GM23338 (cell line): ENCODE measurements around the gene PDE7B.

Source experiments
- CTCF ChIP-seq, 2 experiments: fragments of 200-600 bp in 1 of 2; sonication (generic) in 1 of 2; conservative IDR thresholded peaks; 2 replicates each; pipeline versions ENCODE4 v1.5.1 to v1.6.1; 2016 to 2017; ENCODE audit warnings: antibody characterized with exemption in 2 of 2, low read depth in 2 of 2, mild to moderate bottlenecking in 2 of 2, moderate library complexity in 1 of 2
- EZH2 ChIP-seq: fragments of 200-600 bp; sonication (generic); IDR thresholded peaks from one replicate; pipeline ENCODE4 v1.8.0; 2017; ENCODE audit warnings: antibody characterized with exemption, mild to moderate bottlenecking, low read depth; ENCODE audit not compliant: unreplicated experiment
- EZH2phosphoT487 ChIP-seq: fragments of 200-600 bp; sonication (generic); IDR thresholded peaks from one replicate; pipeline ENCODE4 v1.8.1; 2018; ENCODE audit warnings: antibody characterized with exemption; ENCODE audit not compliant: unreplicated experiment
- NANOG ChIP-seq: IDR thresholded peaks from 2 replicates; pipeline ENCODE4 v1.6.1; 2016; ENCODE audit warnings: antibody characterized with exemption, borderline replicate concordance
- POLR2AphosphoS5 ChIP-seq: IDR thresholded peaks from 2 replicates; pipeline ENCODE4 v1.6.1; 2016; ENCODE audit warnings: antibody characterized with exemption, low read depth
- REST ChIP-seq: IDR thresholded peaks from one replicate; pipeline ENCODE4 v1.6.1; 2018; ENCODE audit warnings: antibody characterized with exemption; ENCODE audit not compliant: unreplicated experiment

- no peak for TF ChIP-seq NANOG
- TF ChIP-seq POLR2AphosphoS5 = no peak
- no peak for TF ChIP-seq CTCF (conservative IDR thresholded peaks at IDR 0.05; ENCODE audit: low read depth in 2 of 2)
- TF ChIP-seq EZH2phosphoT487 = no peak
- TF ChIP-seq EZH2 = no peak
- TF ChIP-seq REST = no peak
Observed at GRCh38 chr6:135920689-135921088, 69.2 kb downstream of the PDE7B start.
